Suprapubic skin (tissue), 4 donors: Measurements from ENCODE around the gene MTA1. TPM values are rescaled to one million over a fixed set of nuclear protein-coding genes. Genes with fewer than 3 reads are reported as not detected.

Source experiments
- DNase-seq, 2 donors: peaks; one replicate each; pipeline ENCODE4 v3.0.0-alpha.2; 2019; ENCODE audit warnings: low spot score in 2 of 2
- H3K27ac ChIP-seq: fragments of 200-600 bp; sonication (generic); one replicate; pipeline ENCODE4 v1.5.1; 2019
- H3K27me3 ChIP-seq: fragments of 200-600 bp; sonication (generic); one replicate; pipeline ENCODE4 v1.5.1; 2019
- H3K36me3 ChIP-seq: fragments of 200-600 bp; sonication (generic); one replicate; pipeline ENCODE4 v1.5.1; 2019
- H3K4me1 ChIP-seq: fragments of 200-600 bp; sonication (generic); one replicate; pipeline ENCODE4 v1.5.1; 2019
- H3K4me3 ChIP-seq: fragments of 200-600 bp; sonication (generic); one replicate; pipeline ENCODE4 v1.5.1; 2019; ENCODE audit warnings: mild to moderate bottlenecking
- H3K9me3 ChIP-seq: fragments of 200-600 bp; sonication (generic); one replicate; pipeline ENCODE4 v1.5.1; 2019
- EP300 ChIP-seq: sonication (generic); formaldehyde crosslinking; IDR thresholded peaks from one replicate; pipeline ENCODE4 v1.6.1; 2017; ENCODE audit warnings: antibody characterized with exemption
- POLR2A ChIP-seq, 2 donors: fragments of 450-650 bp; IDR thresholded peaks; one replicate each; pipeline ENCODE4 v1.6.1; 2017; ENCODE audit warnings: antibody characterized with exemption in 2 of 2, mild to moderate bottlenecking in 2 of 2, moderate library complexity in 2 of 2
- POLR2AphosphoS5 ChIP-seq, 3 donors: sonication (generic); formaldehyde crosslinking; IDR thresholded peaks; one replicate each; pipeline ENCODE4 v1.6.1; 2017; ENCODE audit warnings: antibody characterized with exemption in 3 of 3
- WGBS: methylation state at CpG from one replicate; pipeline ENCODE4 v1.1.5; 2018; 5-methylcytosine and 5-hydroxymethylcytosine counted together
- total RNA-seq, 4 donors: library from RNA; depleted of rRNA; stranded (reverse); fragments of >200 nt; gene quantifications; one replicate each; pipeline ENCODE4 v1.1.0, GENCODE V29; 2016
- TF ChIP-seq, protein P1 (sequence below), 2 donors: fragments of 200-600 bp in 1 of 2; fragments of 450-650 bp in 1 of 2; sonication (generic) in 1 of 2; IDR thresholded peaks; one replicate each; pipeline ENCODE4 v1.5.1; 2016 to 2019; ENCODE audit warnings: antibody characterized with exemption in 2 of 2, mild to moderate bottlenecking in 1 of 2, moderate library complexity in 1 of 2

The MTA1 gene
- total RNA-seq, 4 donors from 2014 or later = 38.1 to 107 (median 59.5) TPM

DNA sequence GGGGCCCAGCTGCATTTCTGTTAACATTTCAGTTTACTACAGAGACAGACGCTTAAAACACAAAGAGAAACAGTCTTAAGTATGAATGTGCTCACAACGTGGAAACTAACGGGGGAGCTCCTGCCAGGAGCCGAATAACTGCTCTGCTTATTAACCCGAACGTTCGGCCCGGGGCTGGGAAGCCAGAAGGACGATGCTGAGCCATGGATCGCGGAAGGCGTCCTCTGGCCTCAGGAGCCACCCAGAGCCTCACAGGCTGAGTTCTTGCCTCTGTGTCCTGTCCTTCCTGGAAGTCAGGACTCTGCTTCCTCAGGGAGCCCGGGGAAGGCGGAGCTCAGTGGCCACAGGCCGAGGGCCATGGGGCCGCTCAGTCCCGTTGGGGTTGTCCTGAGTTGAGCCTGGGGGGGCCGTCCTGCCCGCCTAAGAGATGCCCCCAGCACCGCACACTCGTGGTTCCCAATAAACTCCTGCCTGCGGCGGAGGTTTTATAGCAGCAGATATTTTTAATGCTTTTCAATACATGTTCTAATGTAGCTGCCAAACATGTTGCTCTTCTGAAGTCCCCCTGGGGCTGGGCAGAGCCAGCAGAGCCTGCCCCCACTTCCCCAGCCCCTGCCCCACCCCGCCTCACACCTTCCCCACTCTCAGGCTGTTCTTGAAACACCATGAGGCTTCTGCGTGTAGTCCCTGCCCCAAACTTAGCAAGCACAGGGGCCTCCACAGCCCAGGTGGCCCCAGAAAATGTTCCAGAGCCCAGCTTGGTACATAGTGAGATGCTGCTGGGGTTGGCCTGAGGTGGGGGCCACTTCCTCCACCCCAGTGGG, 24.7 kb upstream of the MTA1 start:
- H3K27ac ChIP-seq = no peak overlapping the region
- TF ChIP-seq POLR2AphosphoS5 (IDR thresholded peaks at IDR 0.05) = no peak
- no peak for TF ChIP-seq POLR2A (IDR thresholded peaks at IDR 0.05)
- TF ChIP-seq, protein P1, sequence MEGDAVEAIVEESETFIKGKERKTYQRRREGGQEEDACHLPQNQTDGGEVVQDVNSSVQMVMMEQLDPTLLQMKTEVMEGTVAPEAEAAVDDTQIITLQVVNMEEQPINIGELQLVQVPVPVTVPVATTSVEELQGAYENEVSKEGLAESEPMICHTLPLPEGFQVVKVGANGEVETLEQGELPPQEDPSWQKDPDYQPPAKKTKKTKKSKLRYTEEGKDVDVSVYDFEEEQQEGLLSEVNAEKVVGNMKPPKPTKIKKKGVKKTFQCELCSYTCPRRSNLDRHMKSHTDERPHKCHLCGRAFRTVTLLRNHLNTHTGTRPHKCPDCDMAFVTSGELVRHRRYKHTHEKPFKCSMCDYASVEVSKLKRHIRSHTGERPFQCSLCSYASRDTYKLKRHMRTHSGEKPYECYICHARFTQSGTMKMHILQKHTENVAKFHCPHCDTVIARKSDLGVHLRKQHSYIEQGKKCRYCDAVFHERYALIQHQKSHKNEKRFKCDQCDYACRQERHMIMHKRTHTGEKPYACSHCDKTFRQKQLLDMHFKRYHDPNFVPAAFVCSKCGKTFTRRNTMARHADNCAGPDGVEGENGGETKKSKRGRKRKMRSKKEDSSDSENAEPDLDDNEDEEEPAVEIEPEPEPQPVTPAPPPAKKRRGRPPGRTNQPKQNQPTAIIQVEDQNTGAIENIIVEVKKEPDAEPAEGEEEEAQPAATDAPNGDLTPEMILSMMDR (IDR thresholded peaks at IDR 0.05) = no peak
- TF ChIP-seq EP300 = no peak
- peaks cover 27% of the 10 kb centered on the region for H3K4me1 ChIP-seq
- no peak overlapping the region for H3K4me3 ChIP-seq
- H3K36me3 ChIP-seq = peaks cover 28% of the 10 kb centered on the region
- no peaks in the 10 kb centered on the region for H3K9me3 ChIP-seq
- no peaks in the 10 kb centered on the region for H3K27me3 ChIP-seq
- DNase-seq = no peak
- WGBS = 81% methylated on average over 24 of the region's 25 CpGs

DNA sequence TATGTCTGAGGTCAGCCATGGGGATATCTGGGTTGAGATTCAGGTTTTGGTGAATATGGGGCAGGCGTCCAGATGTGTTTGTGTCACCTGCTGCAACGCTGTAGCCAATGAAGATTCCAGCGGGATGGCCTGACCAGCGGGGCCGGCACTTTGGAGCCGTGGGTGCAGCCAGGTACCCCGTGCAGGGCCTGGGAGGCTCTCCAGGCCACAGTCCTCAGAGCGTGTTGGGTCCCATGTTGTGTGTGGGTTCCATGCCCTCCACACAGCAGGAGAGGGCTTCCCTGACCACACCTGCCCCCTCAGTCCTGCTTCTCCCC, 24.1 kb upstream of the MTA1 start:
- no peak for DNase-seq
- TF ChIP-seq, protein P1 (IDR thresholded peaks at IDR 0.05) = no peak
- no peak for TF ChIP-seq POLR2A (IDR thresholded peaks at IDR 0.05)
- no peak for TF ChIP-seq EP300
- no peak for TF ChIP-seq POLR2AphosphoS5 (IDR thresholded peaks at IDR 0.05)
- no peaks in the 10 kb centered on the region for H3K9me3 ChIP-seq
- H3K27me3 ChIP-seq = no peaks in the 10 kb centered on the region
- H3K4me3 ChIP-seq = no peak overlapping the region
- H3K27ac ChIP-seq = no peak overlapping the region
- peaks cover 31% of the 10 kb centered on the region for H3K36me3 ChIP-seq
- no CpG with 5 or more reads among the region's 8 CpGs for WGBS
- H3K4me1 ChIP-seq = peaks cover 23% of the 10 kb centered on the region

DNA sequence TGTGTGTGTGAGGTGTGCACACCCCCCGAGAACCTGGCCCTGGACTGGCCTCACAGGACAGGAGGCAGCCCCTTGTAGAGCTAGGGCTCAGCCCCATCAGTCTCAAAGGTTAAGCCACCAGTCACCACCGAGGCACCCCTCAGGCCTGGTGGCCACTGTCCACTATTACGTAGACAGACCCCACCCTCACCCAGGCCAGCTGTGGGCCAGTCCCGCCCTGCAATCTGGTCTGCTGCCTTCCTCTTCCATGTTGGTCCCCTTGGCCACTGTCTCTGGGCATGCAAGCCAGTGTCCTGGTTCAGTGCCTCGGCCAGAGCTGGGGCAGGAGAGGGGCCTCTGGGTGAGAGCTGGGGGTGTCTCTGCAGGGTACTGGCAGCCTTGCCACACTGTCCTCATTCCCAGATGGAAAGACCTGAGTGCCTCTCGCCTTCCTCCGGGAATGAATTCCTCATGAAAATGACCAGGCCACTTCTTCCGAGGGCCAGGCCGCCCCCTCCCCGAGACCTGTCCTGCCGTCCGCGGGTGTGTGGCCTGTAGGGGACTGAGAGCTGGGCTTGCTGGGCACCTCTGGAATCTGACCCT, 22.2 kb upstream of the MTA1 start:
- Histone ChIP-seq H3K4me3 (peak overlapping the region; percentile 88), H3K36me3 (peaks cover 30% of the 10 kb centered on the region), H3K27ac (no peak overlapping the region), H3K4me1 (peaks cover 21% of the 10 kb centered on the region), H3K27me3 (no peaks in the 10 kb centered on the region), H3K9me3 (no peaks in the 10 kb centered on the region)
- no peak for TF ChIP-seq POLR2A (IDR thresholded peaks at IDR 0.05)
- TF ChIP-seq, protein P1 (IDR thresholded peaks at IDR 0.05) = no peak
- no peak for TF ChIP-seq EP300
- no peak for TF ChIP-seq POLR2AphosphoS5 (IDR thresholded peaks at IDR 0.05)
- 84% methylated on average over 6 of the region's 13 CpGs for WGBS
- DNase-seq = no peak

DNA sequence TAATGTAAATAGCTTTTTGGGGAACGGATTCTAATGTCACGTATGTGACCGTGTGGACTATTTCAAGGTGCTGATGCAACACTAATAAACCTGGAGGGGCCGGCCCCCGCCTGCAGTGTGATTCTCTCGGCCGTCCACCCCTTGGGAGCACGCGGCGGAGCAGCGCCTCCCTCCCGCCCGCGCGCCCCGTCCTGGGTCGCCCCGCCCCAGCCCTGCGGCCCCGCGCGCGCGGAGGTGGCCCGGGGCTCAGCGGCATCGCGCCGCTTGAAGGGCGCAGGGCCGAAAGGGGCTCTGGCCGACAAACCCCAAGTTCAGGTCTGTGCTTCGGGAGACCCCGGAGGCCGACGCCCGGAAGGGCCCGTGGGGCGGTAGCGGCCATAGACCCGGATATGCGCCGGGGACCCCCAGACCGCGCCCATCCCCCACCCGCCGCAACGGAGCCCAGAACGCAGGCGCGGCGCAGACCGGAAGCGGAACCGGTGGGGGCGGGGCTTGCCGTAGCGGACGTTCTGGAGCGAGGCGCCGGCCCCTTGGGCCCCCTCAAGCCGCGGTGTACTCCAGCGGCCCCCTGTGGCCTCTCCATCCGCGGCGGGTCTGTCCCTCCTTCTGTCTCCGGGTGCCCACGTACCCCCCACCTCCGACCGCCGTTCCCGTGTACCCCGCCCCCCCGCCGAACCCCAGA, 21.4 kb upstream of the MTA1 start, which contains the start of gene TEX22:
TEX22 (plus strand) TSS at position 495 of the 682 bp plus-strand sequence. CDS start 803 bp downstream, outside the sequence.
- H3K36me3 ChIP-seq = peaks cover 22% of the 10 kb centered on the region
- peaks cover 21% of the 10 kb centered on the region for H3K4me1 ChIP-seq
- TF ChIP-seq, protein P1 (IDR thresholded peaks at IDR 0.05) = peak in 1 of 2 donors; percentile 4
- TF ChIP-seq POLR2A (IDR thresholded peaks at IDR 0.05) (peak in 1 of 2 donors; percentile 42), EP300 (no peak), POLR2AphosphoS5 (IDR thresholded peaks at IDR 0.05) (peak in 1 of 3 donors; percentile 60)
- H3K27me3 ChIP-seq = no peaks in the 10 kb centered on the region
- H3K27ac ChIP-seq = peak within 1 kb of the TSS; percentile 84
- DNase-seq = peak; percentile 91 to 94
- 0% methylated on average over 8 of the region's 77 CpGs for WGBS
- H3K9me3 ChIP-seq = no peaks in the 10 kb centered on the region
- H3K4me3 ChIP-seq = peak within 1 kb of the TSS; percentile 88
